ENCODE data around the gene RTEL1. TPM values are rescaled to one million over a fixed set of nuclear protein-coding genes. Genes with fewer than 3 reads are reported as not detected.

Gene RTEL1
- polyA plus RNA-seq, 1 donor from 2014 or later, result 29.2 TPM

- TF ChIP-seq RAD21 (conservative IDR thresholded peaks at IDR 0.05) (no peak), TAF1 (IDR thresholded peaks at IDR 0.05; ENCODE audit: low read depth) (peak; percentile 25)
- H3K27ac ChIP-seq (ENCODE audit: low read length), result peak overlapping the region; percentile 47
- no peaks in the 10 kb centered on the region for H3K9me3 ChIP-seq (ENCODE audit: low read length)
- no peaks in the 10 kb centered on the region for H3K79me2 ChIP-seq (replicated peaks; ENCODE audit: insufficient read depth, low read length)
- no peaks in the 10 kb centered on the region for H3K27me3 ChIP-seq (ENCODE audit: insufficient read depth, low read depth, low read length)
- no peaks in the 10 kb centered on the region for H3F3A ChIP-seq (ENCODE audit: insufficient read depth, low read length, poor library complexity, severe bottlenecking)
- no peaks in the 10 kb centered on the region for H3K36me3 ChIP-seq (ENCODE audit: insufficient read depth, low read length)
- no peaks in the 10 kb centered on the region for H3K9me2 ChIP-seq (ENCODE audit: insufficient read depth, low read length)
- H2AFZ ChIP-seq (ENCODE audit: low read depth, low read length), result no peak overlapping the region
- peak overlapping the region; percentile 84 for H3K4me3 ChIP-seq (ENCODE audit: low read length)
- H3K4me2 ChIP-seq (ENCODE audit: low read length), result peak overlapping the region; percentile 70
- no peaks in the 10 kb centered on the region for H4K20me1 ChIP-seq (ENCODE audit: insufficient read depth)
- peak overlapping the region; percentile 76 for H3K9ac ChIP-seq (ENCODE audit: low read length)
These were observed 82.0 kb downstream of the RTEL1 start for GRCh38 chr20:63740070-63740626.

- Histone ChIP-seq H3K9ac (ENCODE audit: low read length) (peak overlapping the region; percentile 76), H3K9me2 (ENCODE audit: insufficient read depth, low read length) (no peaks in the 10 kb centered on the region), H3F3A (ENCODE audit: insufficient read depth, low read length, poor library complexity, severe bottlenecking) (no peaks in the 10 kb centered on the region), H3K27me3 (ENCODE audit: insufficient read depth, low read depth, low read length) (no peaks in the 10 kb centered on the region), H4K20me1 (ENCODE audit: insufficient read depth) (no peaks in the 10 kb centered on the region), H3K9me3 (ENCODE audit: low read length) (no peaks in the 10 kb centered on the region), H3K4me3 (ENCODE audit: low read length) (peak overlapping the region; percentile 84), H3K36me3 (ENCODE audit: insufficient read depth, low read length) (no peaks in the 10 kb centered on the region), H3K27ac (ENCODE audit: low read length) (peak overlapping the region; percentile 47), H2AFZ (ENCODE audit: low read depth, low read length) (no peak overlapping the region), H3K79me2 (replicated peaks; ENCODE audit: insufficient read depth, low read length) (no peaks in the 10 kb centered on the region), H3K4me2 (ENCODE audit: low read length) (peak overlapping the region; percentile 70)
- peak; percentile 11 for TF ChIP-seq TAF1 (IDR thresholded peaks at IDR 0.05; ENCODE audit: low read depth)
- TF ChIP-seq MXI1 (conservative IDR thresholded peaks at IDR 0.05; ENCODE audit: poor library complexity, severe bottlenecking), result no peak
- TF ChIP-seq EZH2 (IDR thresholded peaks at IDR 0.05; ENCODE audit: borderline replicate concordance, insufficient read depth, low read length, poor library complexity, severe bottlenecking), result no peak
- TF ChIP-seq CTCF (IDR thresholded peaks at IDR 0.05; ENCODE audit: poor library complexity, severe bottlenecking), result no peak
- TF ChIP-seq REST (IDR thresholded peaks at IDR 0.05; ENCODE audit: borderline replicate concordance), result no peak
- peak; percentile 24 for TF ChIP-seq SMC3 (conservative IDR thresholded peaks at IDR 0.05; ENCODE audit: poor library complexity)
- no peak for TF ChIP-seq RAD21 (conservative IDR thresholded peaks at IDR 0.05)
- no peak for TF ChIP-seq EP300 (conservative IDR thresholded peaks at IDR 0.05; ENCODE audit: poor library complexity, severe bottlenecking)
- no peak for TF ChIP-seq POLR2AphosphoS5 (IDR thresholded peaks at IDR 0.05)
These were observed 82.7 kb downstream of the RTEL1 start for GRCh38 chr20:63740627-63741353.
